KMS-11 (cell line): ENCODE measurements around the gene PPM1K.

Experiments used
- H2AFZ ChIP-seq: fragments of 200-600 bp; sonication (generic); 2 replicates; pipeline ENCODE4 v1.6.1; 2016; ENCODE audit warnings: antibody characterized with exemption, mixed run types, low read depth
- H3K27ac ChIP-seq: fragments of 200-600 bp; sonication (generic); 2 replicates; pipeline ENCODE4 v1.6.1; 2016; ENCODE audit warnings: mild to moderate bottlenecking, mixed run types
- H3K27me3 ChIP-seq: fragments of 200-600 bp; sonication (generic); 2 replicates; pipeline ENCODE4 v1.6.1; 2017; ENCODE audit warnings: mild to moderate bottlenecking, low read depth, mixed run types, moderate library complexity; ENCODE audit not compliant: insufficient read depth
- H3K36me3 ChIP-seq: fragments of 200-600 bp; sonication (generic); 2 replicates; pipeline ENCODE4 v1.6.1; 2017; ENCODE audit warnings: mild to moderate bottlenecking, mixed run types; ENCODE audit not compliant: insufficient read depth
- H3K4me1 ChIP-seq: fragments of 200-600 bp; sonication (generic); 2 replicates; pipeline ENCODE4 v1.6.1; 2016; ENCODE audit warnings: mild to moderate bottlenecking, low read depth, mixed run types; ENCODE audit not compliant: poor library complexity, severe bottlenecking
- H3K4me2 ChIP-seq: fragments of 200-600 bp; sonication (generic); 2 replicates; pipeline ENCODE4 v1.7.0; 2016; ENCODE audit warnings: mild to moderate bottlenecking, mixed run types
- H3K4me3 ChIP-seq: fragments of 200-600 bp; sonication (generic); IDR thresholded peaks from 2 replicates; pipeline ENCODE4 v1.6.1; 2017; ENCODE audit warnings: low read depth, low read length, mixed read lengths; ENCODE audit not compliant: insufficient read depth
- H3K79me2 ChIP-seq: fragments of 200-600 bp; sonication (generic); 2 replicates; pipeline ENCODE4 v1.6.1; 2016; ENCODE audit warnings: low read depth, mixed run types; ENCODE audit not compliant: insufficient read depth
- H3K9ac ChIP-seq: fragments of 200-600 bp; sonication (generic); 2 replicates; pipeline ENCODE4 v1.6.1; 2016; ENCODE audit warnings: mild to moderate bottlenecking, mixed run types
- H4K20me1 ChIP-seq: fragments of 200-600 bp; sonication (generic); 2 replicates; pipeline ENCODE4 v1.6.1; 2016; ENCODE audit warnings: mild to moderate bottlenecking, mixed run types; ENCODE audit not compliant: insufficient read depth
- CTCF ChIP-seq: fragments of 200-600 bp; sonication (generic); conservative IDR thresholded peaks from 2 replicates; pipeline ENCODE4 v1.6.1; 2017; ENCODE audit warnings: low read depth, mild to moderate bottlenecking, antibody characterized with exemption, low read length, moderate library complexity, mixed read lengths

PPM1K gene

GRCh38 chr4:88244816-88245579, 39.4 kb downstream of the PPM1K start:
- Histone ChIP-seq H3K4me2 (no peak overlapping the region), H3K36me3 (no peaks in the 10 kb centered on the region), H3K79me2 (no peaks in the 10 kb centered on the region), H3K27me3 (no peaks in the 10 kb centered on the region), H3K27ac (no peak overlapping the region), H4K20me1 (no peaks in the 10 kb centered on the region), H3K4me1 (no peaks in the 10 kb centered on the region), H3K4me3 (no peak overlapping the region), H2AFZ (no peak overlapping the region), H3K9ac (no peak overlapping the region)
- no peak for TF ChIP-seq CTCF

- no peak overlapping the region for H3K4me3 ChIP-seq
- no peak overlapping the region for H2AFZ ChIP-seq
- TF ChIP-seq CTCF, result no peak
- no peaks in the 10 kb centered on the region for H4K20me1 ChIP-seq
- no peak overlapping the region for H3K9ac ChIP-seq
- H3K27me3 ChIP-seq, result no peaks in the 10 kb centered on the region
- H3K27ac ChIP-seq, result no peak overlapping the region
- no peaks in the 10 kb centered on the region for H3K79me2 ChIP-seq
- no peak overlapping the region for H3K4me2 ChIP-seq
- no peaks in the 10 kb centered on the region for H3K4me1 ChIP-seq
- no peaks in the 10 kb centered on the region for H3K36me3 ChIP-seq
Measured at GRCh38 chr4:88244056-88244455, 40.3 kb downstream of the PPM1K start.

- no peak for TF ChIP-seq CTCF
- no peaks in the 10 kb centered on the region for H4K20me1 ChIP-seq
- no peak overlapping the region for H3K9ac ChIP-seq
- H3K36me3 ChIP-seq, result no peaks in the 10 kb centered on the region
- no peak overlapping the region for H3K4me3 ChIP-seq
- H3K4me2 ChIP-seq, result no peak overlapping the region
- no peaks in the 10 kb centered on the region for H3K4me1 ChIP-seq
- no peaks in the 10 kb centered on the region for H3K27me3 ChIP-seq
- no peak overlapping the region for H3K27ac ChIP-seq
- H3K79me2 ChIP-seq, result no peaks in the 10 kb centered on the region
- no peak overlapping the region for H2AFZ ChIP-seq
Measured at GRCh38 chr4:88242144-88242543, 42.2 kb downstream of the PPM1K start.

GRCh38 chr4:88240297-88240714, 44.1 kb downstream of the PPM1K start:
- H3K27ac ChIP-seq, result no peak overlapping the region
- H3K79me2 ChIP-seq, result no peaks in the 10 kb centered on the region
- H3K27me3 ChIP-seq, result no peaks in the 10 kb centered on the region
- no peak overlapping the region for H3K9ac ChIP-seq
- TF ChIP-seq CTCF, result no peak
- no peaks in the 10 kb centered on the region for H4K20me1 ChIP-seq
- H3K4me2 ChIP-seq, result no peak overlapping the region
- H3K4me1 ChIP-seq, result no peaks in the 10 kb centered on the region
- no peaks in the 10 kb centered on the region for H3K36me3 ChIP-seq
- H2AFZ ChIP-seq, result no peak overlapping the region
- no peak overlapping the region for H3K4me3 ChIP-seq
